ENCODE data around the gene ANO2. TPM values are rescaled to one million over a fixed set of nuclear protein-coding genes. Genes with fewer than 3 reads are reported as not detected.

ANO2 gene
- 0.19 and 0.85 TPM in 2 replicates for total RNA-seq

DNA sequence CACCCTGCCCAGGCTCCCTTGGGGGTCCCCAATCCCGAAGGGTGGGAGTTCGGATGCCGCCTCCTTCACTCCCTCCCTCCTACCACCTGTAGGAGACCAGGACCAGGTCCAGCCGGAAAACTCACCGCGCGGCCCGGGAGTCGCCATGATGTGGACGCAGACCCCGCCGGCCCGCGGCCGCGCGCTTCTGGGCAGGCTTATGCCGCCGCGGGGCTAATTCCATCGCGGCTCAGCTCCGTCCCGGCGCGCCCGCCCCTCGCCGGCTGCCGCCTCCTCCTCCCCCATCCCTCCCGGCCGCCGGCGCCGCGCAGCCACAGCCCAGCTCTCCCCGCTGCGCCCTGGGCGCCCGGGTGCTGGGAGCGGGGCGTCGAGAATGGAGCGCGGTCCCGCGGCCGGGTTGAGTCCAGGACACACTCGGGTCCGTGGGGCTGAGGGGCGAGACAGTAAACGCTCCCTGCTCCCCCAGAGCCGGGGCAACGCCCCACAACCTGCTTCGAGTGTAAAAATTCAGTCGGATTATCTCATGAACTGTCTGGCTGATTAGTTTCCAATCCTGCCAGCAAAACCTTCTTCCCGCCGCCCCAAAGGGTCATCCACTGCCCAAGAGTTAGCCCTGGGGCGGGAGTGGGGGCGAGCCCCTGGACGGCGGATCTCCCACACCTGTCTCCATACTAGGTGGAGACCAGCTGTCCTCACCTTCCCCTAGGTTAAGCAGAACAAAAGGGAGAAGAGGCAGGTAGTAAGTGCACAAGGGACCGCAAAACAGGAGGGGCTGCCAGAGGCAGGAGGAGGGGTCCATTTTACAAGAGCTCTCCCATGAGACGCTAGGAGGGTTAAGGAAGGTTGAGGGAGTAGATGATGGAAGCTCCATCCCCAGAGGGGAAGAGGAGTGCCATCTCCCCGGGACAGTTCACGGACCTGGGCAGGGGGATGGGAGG is at the start of gene ANO2:
Gene ANO2 (minus strand): TSS at position 189 of the 938 bp plus-strand sequence. CDS start 42 bp downstream, at position 147.

Other genes with a start within 250 kb of the ANO2 start
- gene VWF, start 179.4 kb upstream of the ANO2 start, total RNA-seq = 4.4 and 6.5 TPM in 2 replicates